Measurements from ENCODE around the gene IGFBP6. TPM values are rescaled to one million over a fixed set of nuclear protein-coding genes. Genes with fewer than 3 reads are reported as not detected.

The IGFBP6 gene
- total RNA-seq, 1 experiment from 2014 or later, result 11.5 TPM

DNA sequence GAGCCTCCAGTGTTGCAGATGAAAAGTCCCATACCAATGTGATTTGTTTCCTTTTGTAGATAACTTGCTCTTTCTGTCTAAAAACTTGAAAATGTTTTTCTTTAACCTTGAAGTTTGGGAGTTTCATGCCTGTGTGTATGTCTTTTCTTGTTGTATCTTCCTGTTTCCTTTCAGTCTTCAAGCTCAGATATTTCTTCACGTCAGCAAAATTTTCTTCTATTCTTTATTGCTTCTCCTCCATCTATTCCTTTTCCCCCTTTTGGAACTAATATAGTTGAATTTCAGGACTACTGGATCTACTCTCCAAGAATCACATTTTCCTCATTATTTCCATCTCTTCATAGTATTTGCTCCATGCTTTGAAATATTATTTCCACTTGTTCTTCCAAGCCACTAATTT lies 29.7 kb downstream of the IGFBP6 start:
- no peak overlapping the region for H3K4me3 ChIP-seq
- H3K36me3 ChIP-seq, result no peaks in the 10 kb centered on the region
- no peak overlapping the region for H3K27ac ChIP-seq
- H3K9me3 ChIP-seq (replicated peaks), result no peaks in the 10 kb centered on the region
- no peak for DNase-seq
- H3K4me1 ChIP-seq, result no peaks in the 10 kb centered on the region
- no peaks in the 10 kb centered on the region for H3K27me3 ChIP-seq

GRCh38 chr12:53128780-53129569 lies 31.5 kb downstream of the IGFBP6 start:
- Histone ChIP-seq H3K36me3 (no peaks in the 10 kb centered on the region), H3K27me3 (no peaks in the 10 kb centered on the region), H3K4me1 (no peaks in the 10 kb centered on the region), H3K9me3 (replicated peaks) (no peaks in the 10 kb centered on the region), H3K4me3 (no peak overlapping the region), H3K27ac (no peak overlapping the region)
- no peak for DNase-seq

DNA sequence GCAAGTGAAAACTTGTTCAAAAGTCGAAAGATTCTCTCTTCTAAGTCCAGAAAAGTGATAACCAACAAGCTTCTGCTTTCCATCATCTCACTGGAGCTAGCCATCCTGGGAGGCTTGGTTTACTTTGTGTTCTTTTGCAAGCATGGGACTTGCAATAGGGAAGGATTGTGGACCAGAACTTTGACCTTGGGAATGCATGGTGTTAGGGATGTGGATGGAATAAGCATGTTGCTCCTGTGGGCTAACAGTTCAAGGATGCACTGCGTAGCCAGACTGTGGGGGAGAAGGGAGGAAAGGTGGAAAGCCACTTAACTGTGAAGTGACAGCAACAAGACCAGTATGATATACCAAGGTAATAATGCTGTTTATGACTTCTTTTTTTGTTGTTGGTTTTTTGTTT lies 34.4 kb downstream of the IGFBP6 start:
- Histone ChIP-seq H3K4me3 (no peak overlapping the region), H3K27me3 (no peaks in the 10 kb centered on the region), H3K9me3 (replicated peaks) (no peaks in the 10 kb centered on the region), H3K4me1 (no peaks in the 10 kb centered on the region), H3K36me3 (no peaks in the 10 kb centered on the region), H3K27ac (no peak overlapping the region)
- no peak for DNase-seq

- H3K4me3 ChIP-seq, result no peak overlapping the region
- no peaks in the 10 kb centered on the region for H3K4me1 ChIP-seq
- H3K9me3 ChIP-seq (replicated peaks), result no peaks in the 10 kb centered on the region
- no peaks in the 10 kb centered on the region for H3K36me3 ChIP-seq
- no peak overlapping the region for H3K27ac ChIP-seq
- DNase-seq, result no peak
- no peaks in the 10 kb centered on the region for H3K27me3 ChIP-seq
Observed at GRCh38 chr12:53133722-53134121, 36.3 kb downstream of the IGFBP6 start.

DNA sequence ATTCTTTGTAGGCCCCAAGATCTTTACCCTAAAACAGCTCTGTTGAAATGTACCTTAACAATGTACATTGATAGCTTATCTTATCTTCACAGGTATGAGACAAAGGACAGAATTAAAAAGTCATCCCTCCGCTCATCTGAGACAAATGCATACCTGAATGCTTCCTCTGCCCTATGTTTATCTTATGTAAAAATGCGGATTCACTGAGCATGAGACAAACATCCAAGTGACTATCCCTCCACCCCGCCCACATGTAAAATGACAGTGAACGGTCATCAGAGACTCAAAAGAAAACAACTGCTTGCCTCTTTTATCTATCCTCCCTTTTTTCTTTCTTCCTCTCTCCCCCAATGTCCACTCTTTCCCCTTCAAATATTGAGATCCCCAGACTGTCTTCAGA lies 45.9 kb downstream of the IGFBP6 start:
- DNase-seq, result no peak
- Histone ChIP-seq H3K27ac (no peak overlapping the region), H3K4me1 (no peaks in the 10 kb centered on the region), H3K27me3 (no peaks in the 10 kb centered on the region), H3K4me3 (no peak overlapping the region), H3K36me3 (no peaks in the 10 kb centered on the region), H3K9me3 (replicated peaks) (no peaks in the 10 kb centered on the region; the same call in 1 of the 2 replicates)

GRCh38 chr12:53145383-53146260 lies 48.2 kb downstream of the IGFBP6 start:
- Histone ChIP-seq H3K4me3 (no peak overlapping the region), H3K27me3 (no peaks in the 10 kb centered on the region), H3K27ac (no peak overlapping the region), H3K9me3 (replicated peaks) (no peaks in the 10 kb centered on the region), H3K4me1 (no peaks in the 10 kb centered on the region), H3K36me3 (no peaks in the 10 kb centered on the region)
- no peak for DNase-seq

GRCh38 chr12:53147181-53147580 lies 49.7 kb downstream of the IGFBP6 start:
- Histone ChIP-seq H3K9me3 (replicated peaks) (no peaks in the 10 kb centered on the region), H3K27ac (no peak overlapping the region), H3K4me3 (no peak overlapping the region), H3K4me1 (no peaks in the 10 kb centered on the region), H3K27me3 (no peaks in the 10 kb centered on the region), H3K36me3 (no peaks in the 10 kb centered on the region)
- no peak for DNase-seq

- Histone ChIP-seq H3K4me1 (no peaks in the 10 kb centered on the region), H3K36me3 (no peaks in the 10 kb centered on the region)
Observed at GRCh38 chr12:53147653-53148052, 50.2 kb downstream of the IGFBP6 start.

DNA sequence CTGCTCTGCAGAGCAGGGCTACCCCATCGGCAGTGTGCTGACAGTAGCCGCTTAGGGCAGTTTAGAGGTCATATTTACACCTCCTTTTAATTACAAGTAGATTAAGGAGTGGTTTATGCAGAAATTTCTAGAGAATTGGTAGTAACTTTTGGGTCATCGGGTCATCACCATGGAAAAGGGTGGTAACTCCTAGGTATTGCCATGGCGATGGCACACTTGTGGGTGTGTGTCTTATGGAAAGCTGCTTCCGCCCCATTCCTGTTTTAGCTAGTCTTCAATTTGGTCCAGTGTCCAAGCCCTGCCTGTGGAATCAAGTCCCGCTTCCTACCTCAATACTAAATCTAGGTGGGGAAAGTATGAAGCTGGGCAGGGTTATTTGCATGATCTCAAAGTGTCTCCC lies 53.6 kb downstream of the IGFBP6 start:
- no peaks in the 10 kb centered on the region for H3K4me1 ChIP-seq
- H3K4me3 ChIP-seq, result no peak overlapping the region
- no peak for DNase-seq
- H3K27me3 ChIP-seq, result no peaks in the 10 kb centered on the region
- no peaks in the 10 kb centered on the region for H3K36me3 ChIP-seq
- H3K27ac ChIP-seq, result no peak overlapping the region
- H3K9me3 ChIP-seq (replicated peaks), result no peaks in the 10 kb centered on the region

More at GRCh38 chr12:53147653-53148052, 50.2 kb downstream of the IGFBP6 start:
- H3K9me3 ChIP-seq (replicated peaks), result no peaks in the 10 kb centered on the region
- no peak overlapping the region for H3K27ac ChIP-seq
- DNase-seq, result no peak
- H3K4me3 ChIP-seq, result no peak overlapping the region
- H3K27me3 ChIP-seq, result no peaks in the 10 kb centered on the region

Other genes with a start within 250 kb of the IGFBP6 start
- not detected in 2 replicates for gene KRT78, start 248.7 kb upstream of the IGFBP6 start, total RNA-seq (2014; rRNA removed; shearing (Covaris generic))
- 1.7 and 2.4 TPM in 2 replicates for gene KRT8, start 192.6 kb upstream of the IGFBP6 start, total RNA-seq (2014; rRNA removed; shearing (Covaris generic))
- gene KRT18, start 148.5 kb upstream of the IGFBP6 start, total RNA-seq (2014; rRNA removed; shearing (Covaris generic)), result 7.4 and 9.6 TPM in 2 replicates
- 505 and 541 TPM in 2 replicates for gene EIF4B, start 91.2 kb upstream of the IGFBP6 start, total RNA-seq (2014; rRNA removed; shearing (Covaris generic))
- 13.3 and 16.1 TPM in 2 replicates for gene TNS2, start 47.6 kb upstream of the IGFBP6 start, total RNA-seq (2014; rRNA removed; shearing (Covaris generic))
- gene SPRYD3, start 18.3 kb upstream of the IGFBP6 start, total RNA-seq (2014; rRNA removed; shearing (Covaris generic)), result 8.9 and 10.4 TPM in 2 replicates
- not detected in 2 replicates for gene SOAT2, start 5.8 kb downstream of the IGFBP6 start, total RNA-seq (2014; rRNA removed; shearing (Covaris generic))
- gene ZNF740, start 83.1 kb downstream of the IGFBP6 start, total RNA-seq (2014; rRNA removed; shearing (Covaris generic)), result 17.4 and 17.8 TPM in 2 replicates
- gene CSAD, start 83.3 kb downstream of the IGFBP6 start, total RNA-seq (2014; rRNA removed; shearing (Covaris generic)), result 1.7 and 3.3 TPM in 2 replicates
- gene ITGB7, start 109.6 kb downstream of the IGFBP6 start, total RNA-seq (2014; rRNA removed; shearing (Covaris generic)), result not detected in 2 replicates
- gene RARG, start 134.5 kb downstream of the IGFBP6 start, total RNA-seq (2014; rRNA removed; shearing (Covaris generic)), result 5.0 and 5.5 TPM in 2 replicates
- gene ESPL1, start 170.6 kb downstream of the IGFBP6 start, total RNA-seq (2014; rRNA removed; shearing (Covaris generic)), result 24.9 and 29.5 TPM in 2 replicates
- 297 and 308 TPM in 2 replicates for gene PFDN5, start 197.9 kb downstream of the IGFBP6 start, total RNA-seq (2014; rRNA removed; shearing (Covaris generic))
- gene MYG1, start 202.0 kb downstream of the IGFBP6 start, total RNA-seq (2014; rRNA removed; shearing (Covaris generic)), result 35.8 and 37.9 TPM in 2 replicates
- gene AAAS, start 223.9 kb downstream of the IGFBP6 start, total RNA-seq (2014; rRNA removed; shearing (Covaris generic)), result 55.5 and 57.2 TPM in 2 replicates
- gene SP7, start 238.7 kb downstream of the IGFBP6 start, total RNA-seq (2014; rRNA removed; shearing (Covaris generic)), result not detected in 2 replicates

Data from SJCRH30 (cell line).